HG03039 (cell line): ENCODE data around the gene SETX.
"Not testable (repeated sequence)": the region's sequence is repeated elsewhere in the genome, so short reads cannot be mapped to it uniquely, and the experiment has no call there.

Source experiments
- ATAC-seq: cut with Tn5 transposase; IDR thresholded peaks from one replicate; pipeline ENCODE4 v1.9.1; 2021; ENCODE audit warnings: mild to moderate bottlenecking, moderate library complexity; ENCODE audit not compliant: unreplicated experiment

The SETX gene

GRCh38 chr9:132288966-132289365 lies 65.8 kb downstream of the SETX start:
- no peak for ATAC-seq

DNA sequence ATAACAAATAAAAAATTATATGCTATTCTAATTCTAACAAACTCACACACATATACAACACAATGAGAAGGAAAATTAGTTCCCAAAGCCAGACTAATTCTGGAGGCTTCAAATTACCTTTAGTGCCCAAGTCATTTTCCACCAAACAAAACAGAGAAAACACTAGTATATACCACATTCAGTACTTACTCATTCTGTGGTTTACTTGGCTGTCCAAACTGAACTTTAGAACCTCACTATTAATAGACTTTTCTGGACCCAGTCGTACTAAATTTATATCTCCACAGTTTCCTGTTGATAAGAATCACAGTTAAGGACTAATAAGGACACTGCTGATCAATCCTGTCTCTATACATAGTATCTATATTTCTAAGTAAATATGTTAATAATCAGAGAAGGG lies 66.4 kb downstream of the SETX start:
- ATAC-seq = no peak

GRCh38 chr9:132287256-132287760 lies 67.5 kb downstream of the SETX start:
- ATAC-seq = no peak

DNA sequence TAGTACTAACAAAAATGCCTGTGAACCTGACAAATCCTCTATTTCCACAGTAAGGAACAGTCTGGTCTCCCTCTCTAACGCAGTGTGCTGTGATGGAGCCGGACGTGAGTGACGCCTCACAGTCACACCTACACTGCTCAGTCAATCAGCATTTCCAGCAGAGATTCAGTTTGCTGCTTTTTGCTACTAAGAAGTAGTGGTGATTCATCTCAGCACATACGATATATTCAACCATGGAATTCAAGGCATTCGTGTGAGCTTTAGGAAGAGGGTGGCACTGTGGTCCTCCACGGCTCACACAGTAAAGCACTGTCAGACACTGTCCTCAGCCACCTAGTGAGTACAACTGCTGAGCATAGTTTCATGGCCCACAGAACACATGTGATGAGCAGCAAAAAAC lies 70.9 kb downstream of the SETX start:
- no peak for ATAC-seq

DNA sequence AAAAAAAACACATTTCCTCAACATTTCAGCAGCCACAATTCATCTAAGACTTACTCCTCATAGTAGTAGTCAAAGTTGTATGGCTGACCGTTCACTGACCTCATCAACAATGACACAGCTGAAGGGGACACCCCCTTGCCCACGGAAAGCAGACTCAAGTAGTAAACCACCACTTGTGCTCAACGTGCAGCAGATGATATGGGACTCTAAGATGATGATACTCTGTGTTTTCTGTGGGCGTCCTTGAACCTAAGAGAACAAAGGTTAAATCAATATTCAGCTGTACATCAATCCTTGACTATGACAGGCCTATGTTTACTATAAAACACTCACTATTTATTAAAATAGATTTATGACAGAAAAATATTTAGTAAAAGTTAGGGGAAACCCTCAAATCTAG lies 71.6 kb downstream of the SETX start:
- ATAC-seq = no peak

- ATAC-seq = no peak
Measured at GRCh38 chr9:132274861-132275260, 79.9 kb downstream of the SETX start.

- not testable (repeated sequence) for ATAC-seq
Measured at GRCh38 chr9:132269704-132270516, 84.9 kb downstream of the SETX start.

DNA sequence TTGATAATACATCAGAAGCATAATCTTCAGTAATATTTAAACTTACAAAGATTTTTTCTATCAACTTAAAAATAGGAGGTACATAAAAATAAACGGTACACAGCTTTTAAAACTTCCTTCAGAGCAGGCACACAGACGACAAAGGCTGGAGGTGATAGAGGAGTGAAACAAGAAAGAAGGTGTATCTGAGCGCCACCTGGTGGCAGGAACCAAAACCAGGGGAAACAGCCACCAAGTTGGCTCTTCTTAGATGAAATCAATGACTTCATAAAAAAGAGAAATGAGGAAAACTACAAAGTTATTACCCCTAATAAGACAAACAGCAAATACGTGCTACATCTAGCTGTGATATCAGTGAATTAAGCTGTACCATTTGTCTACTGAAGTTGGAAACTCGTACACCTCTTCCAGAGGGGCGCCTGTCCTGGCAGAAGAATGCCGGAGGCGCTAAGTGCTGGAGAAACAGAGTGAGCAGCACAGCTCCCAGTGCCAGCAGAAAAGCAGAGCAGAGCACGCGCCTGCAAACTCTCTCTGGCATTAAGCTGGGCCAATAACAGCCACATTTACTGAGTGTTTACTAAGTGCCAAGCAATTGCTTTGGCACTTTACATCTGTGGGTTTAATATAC lies 85.9 kb downstream of the SETX start:
- no peak for ATAC-seq

DNA sequence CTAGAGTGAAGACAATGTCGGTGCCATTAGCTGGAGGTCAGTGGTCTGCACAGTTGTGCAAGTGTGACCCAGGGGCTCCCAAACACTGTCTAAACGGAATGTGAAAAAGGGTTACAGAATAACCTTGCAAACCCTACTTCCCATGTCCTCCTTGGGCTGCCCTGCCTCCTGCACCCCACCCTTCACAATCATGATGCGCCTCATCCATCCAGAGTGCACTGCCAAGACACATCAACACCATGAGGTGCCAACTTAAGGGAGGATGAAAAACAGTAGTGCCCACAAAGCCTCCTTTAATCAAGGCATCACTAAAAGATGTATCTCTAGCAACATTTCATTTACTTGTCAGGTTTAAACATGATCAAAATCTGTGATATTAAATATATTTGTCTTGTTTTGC lies 87.1 kb downstream of the SETX start:
- no peak for ATAC-seq

GRCh38 chr9:132266017-132266416 lies 88.8 kb downstream of the SETX start:
- ATAC-seq = no peak

DNA sequence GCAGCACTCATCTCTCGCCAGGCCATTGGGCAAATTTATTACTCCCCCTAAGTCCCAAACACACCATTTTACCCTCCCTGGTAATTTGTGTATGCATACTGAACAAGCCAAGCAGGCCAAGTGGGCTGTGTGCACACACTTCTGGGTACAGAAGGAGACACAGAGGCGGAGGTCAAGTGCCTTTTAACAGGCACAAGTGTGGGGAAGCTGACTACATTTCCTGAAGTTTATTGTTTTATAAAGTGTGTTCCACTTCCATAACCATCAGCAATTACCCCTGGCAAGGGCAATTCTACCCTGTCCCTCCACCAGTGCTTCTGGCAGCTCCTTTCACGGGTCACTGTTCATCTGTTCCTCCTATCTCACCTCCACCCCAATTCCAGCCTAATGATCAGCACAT lies 93.9 kb downstream of the SETX start:
- ATAC-seq = no peak

DNA sequence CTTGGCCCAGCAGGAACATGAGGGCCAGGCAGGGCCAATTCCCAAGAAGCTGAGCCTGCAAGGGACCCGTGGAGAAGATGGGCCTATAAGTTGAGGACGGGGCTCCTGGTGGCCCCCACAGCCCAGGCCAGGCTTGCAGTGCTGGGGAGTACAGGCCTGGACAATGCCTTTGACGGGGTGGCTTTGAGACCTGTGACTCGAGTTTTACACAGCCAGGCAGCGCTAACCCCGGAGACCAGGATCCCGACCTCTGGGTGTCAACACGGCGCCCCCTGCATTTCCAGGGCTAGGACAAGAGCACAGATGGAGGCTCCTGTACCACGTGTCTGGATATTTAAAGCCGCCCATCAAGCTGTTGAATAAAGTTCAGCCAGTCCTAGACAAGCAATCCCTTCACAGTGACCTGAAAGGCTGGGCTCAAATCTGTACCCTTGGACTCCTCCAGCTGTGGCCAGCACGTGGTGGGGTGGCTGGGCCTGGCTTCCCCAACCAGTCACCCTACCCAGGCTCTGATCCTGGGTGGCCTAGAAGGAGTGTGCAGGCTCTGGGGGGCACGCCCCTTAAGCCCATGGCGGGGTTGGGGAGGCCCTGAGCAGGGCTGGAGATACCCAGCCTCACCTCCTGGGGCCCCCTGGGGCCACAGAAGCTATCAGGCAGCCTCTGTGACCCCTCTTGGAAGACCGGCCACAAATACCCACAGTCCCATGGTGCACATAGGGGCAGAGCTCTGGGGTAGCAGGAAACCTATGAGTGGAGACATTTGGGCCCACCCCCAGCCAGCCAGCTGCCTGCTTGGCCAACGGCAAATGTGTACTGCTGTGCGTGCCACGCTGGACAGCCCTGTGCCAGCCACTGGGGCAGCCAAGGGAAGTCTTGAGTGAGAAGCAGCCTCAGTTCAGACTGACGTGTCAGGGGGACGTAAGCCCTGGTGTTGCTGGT lies 104.2 kb downstream of the SETX start:
- no peak for ATAC-seq

- ATAC-seq = no peak
Measured at GRCh38 chr9:132249690-132250089, 105.1 kb downstream of the SETX start.

GRCh38 chr9:132249123-132249522 lies 105.7 kb downstream of the SETX start:
- ATAC-seq = no peak

DNA sequence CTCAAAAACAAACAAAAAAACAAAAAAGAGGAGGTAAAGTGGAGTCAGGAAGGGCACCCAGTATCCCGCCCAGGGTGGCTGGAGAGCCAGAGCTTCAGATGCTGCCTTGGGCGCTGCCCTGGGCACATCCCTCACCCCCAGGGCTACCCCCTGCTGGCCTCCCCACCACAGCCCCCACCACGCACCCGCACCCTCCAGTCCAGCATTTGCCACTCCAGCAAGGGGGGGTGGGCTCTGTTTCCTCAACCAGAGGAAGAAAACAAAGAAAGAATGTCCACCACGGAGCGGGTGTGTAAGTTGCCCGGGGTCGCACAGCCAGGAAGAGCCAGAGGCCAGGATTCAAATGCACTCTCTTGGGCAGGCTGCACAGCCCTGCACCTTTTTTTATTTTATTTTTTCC lies 106.8 kb downstream of the SETX start:
- ATAC-seq = no peak

- ATAC-seq = no peak
Measured at GRCh38 chr9:132245465-132245864, 109.3 kb downstream of the SETX start.

DNA sequence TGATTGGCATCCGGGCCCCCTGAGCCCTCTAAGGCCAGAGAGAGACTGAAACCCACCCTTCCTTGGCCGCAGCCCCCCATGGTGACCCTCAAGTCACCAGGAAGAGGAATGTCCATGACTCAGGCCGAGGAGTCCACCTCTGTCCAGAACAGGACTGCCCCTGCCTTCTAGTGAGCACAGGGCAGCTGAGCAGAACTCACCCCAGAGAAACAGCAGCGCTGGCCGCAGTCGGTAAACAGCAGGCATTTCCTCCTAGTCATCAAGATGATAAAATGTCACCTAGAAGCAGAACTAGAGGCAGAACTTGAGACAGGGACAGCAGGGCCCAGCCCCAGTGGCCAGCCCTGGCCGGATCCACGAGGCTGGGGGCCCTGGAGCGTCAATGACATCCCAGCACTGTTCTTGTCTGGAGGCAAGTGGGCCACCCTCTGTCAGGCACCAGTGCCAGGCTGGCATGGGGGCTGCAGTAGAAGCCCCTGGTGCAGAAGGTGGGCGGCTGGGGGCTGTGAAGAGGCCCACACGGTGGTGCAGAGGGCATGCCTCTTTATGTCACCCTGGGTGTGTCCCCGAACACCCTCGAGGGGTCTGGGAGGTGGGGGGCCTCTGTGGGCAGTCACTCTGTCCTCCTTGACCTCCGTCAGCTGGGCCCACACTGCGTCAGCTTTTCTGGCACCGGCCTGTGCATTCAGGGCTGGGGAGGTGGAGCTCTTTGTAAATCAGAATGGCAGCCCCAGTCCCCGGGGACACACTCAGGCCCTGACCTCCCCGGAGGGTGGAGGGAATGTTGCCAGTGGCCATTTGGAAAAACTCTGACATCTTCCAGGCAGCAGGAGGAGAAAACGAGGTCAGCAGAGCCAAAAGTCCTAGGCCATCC lies 110.0 kb downstream of the SETX start:
- no peak for ATAC-seq

DNA sequence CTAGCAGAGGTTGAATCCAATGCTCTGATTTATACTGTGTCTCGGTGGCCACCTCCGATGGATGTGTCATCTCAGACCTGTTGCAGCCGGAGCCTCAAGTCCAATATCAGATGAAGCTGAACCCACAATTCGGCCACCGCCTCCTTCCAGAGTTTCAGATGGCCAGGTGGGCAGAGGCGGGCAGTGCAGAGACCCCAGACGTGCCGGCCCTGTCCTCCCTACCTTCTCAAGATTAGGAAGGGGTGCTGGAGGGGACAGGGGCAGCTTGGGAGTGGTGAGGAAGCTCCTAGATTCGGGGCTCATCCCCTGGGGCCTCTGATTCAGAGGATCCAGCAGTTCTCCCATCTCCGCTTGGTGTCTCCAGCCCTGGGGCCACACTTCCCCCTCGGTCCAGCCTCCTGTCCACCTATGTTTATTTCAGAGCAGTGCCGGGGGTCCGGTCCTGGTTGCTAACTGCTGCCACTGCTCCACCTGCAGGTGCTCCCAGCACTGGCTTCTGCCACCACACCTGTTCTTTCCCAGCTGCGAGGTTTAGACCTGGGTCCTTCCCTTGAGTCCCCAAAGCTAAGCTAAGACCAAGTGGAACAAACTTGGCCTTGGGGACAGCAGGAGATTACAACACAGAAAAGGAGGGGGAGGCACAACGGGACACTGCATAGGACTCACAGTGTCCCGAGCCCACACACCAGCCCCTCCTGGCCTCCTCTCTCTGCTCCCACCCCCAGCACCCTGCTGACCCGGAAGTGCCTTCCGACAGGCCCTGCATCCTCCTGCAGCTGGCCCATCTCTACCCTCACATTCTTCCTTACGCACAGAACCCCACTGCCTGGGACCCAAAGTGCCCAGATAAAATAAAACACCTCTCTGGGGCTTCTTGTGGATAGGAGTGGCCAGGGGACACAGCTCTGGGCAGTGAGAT lies 111.4 kb downstream of the SETX start:
- ATAC-seq = no peak

DNA sequence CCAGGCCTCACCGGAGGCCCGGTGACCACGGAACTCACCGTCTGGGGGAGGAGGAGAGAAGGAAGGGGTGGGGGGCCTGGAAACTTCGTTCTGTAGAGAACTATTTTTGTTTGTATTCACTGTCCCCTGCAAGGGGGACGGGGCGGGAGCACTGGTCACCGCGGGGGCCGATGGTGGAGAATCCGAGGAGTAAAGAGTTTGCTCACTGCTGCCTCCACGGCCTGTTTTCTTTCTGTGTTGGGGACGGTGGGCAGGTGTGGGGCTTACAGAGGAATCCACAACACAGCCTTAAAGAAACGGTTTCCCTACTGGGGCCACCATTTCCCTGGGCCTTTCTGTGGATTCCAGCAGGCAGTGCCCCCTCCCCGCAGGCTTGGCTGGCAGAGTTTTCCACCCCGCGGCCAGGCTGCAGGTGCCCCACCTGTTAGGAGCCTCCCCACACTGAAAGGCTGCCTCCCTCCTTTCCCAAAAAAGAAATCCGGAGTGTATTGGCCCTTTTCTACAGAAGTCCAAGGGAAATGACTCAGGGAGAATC lies 112.1 kb downstream of the SETX start:
- no peak for ATAC-seq
